ENCODE measurements around the gene EHD1.

The EHD1 gene

DNA sequence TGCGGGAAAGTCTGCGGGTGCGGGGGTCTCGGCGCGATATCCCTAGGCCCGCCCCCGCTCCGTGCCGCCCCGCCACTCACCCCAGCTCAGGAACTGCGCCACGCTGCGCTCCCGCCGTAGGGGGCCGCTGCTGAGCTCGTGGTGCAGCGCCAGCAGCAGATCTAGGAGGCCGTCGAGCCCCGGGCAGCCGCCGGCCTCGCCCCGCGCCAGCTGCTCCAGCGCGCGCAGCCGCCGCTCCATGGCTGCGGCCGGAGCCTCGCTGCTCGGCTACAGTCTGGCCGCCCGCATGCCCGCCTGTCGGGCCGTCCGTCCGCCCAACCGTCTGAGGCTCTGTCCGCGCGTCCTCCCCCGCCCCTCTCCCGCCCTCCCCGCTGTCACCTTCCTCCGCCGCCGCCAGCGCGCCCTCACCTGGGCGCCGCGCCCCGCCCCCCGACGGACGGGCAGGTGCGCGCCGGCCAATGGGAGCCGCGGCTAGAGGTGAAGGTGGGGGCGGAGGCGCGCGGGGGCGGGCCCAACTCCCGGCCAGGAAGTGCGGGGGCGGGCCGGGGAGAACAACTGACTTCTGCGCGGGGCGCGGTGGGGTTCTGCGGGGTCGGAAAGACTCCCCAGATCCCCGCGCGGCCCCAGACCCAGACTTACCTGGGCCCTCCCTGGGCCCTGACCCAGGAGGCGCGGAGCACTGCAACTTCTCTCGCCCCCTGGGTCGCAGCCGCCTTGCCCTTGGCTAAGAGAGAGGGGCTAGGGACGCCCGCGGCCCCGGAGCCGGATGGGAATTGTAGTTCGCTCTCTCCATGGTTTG lies 33.9 kb downstream of the EHD1 start, which contains the start of gene CDC42BPG:
TSS of gene CDC42BPG (minus strand) at position 324 of the 799 bp plus-strand sequence. CDS start at position 240, 84 bp downstream.
- Histone ChIP-seq H3K9ac (ENCODE audit: low read depth, low read length) (peak within 1 kb of the TSS; percentile 69), H3K36me3 (ENCODE audit: insufficient read depth, low read length) (peaks cover 9% of the 10 kb centered on the region; the same call in 1 of the 2 replicates), H3K27ac (ENCODE audit: low read depth, low read length) (peak within 1 kb of the TSS; percentile 80; the same call in 1 of the 2 replicates), H3K4me1 (ENCODE audit: insufficient read depth, low read length) (peaks cover 10% of the 10 kb centered on the region; the same call in 1 of the 2 replicates), H3K4me3 (ENCODE audit: low read length) (peak within 1 kb of the TSS; percentile 87), H3K9me3 (ENCODE audit: insufficient read depth, low read depth, low read length) (no peaks in the 10 kb centered on the region), H3K27me3 (ENCODE audit: insufficient read depth, low read length) (no peaks in the 10 kb centered on the region)
- WGBS: under 1% methylated on average over 95 of the region's 96 CpGs

DNA sequence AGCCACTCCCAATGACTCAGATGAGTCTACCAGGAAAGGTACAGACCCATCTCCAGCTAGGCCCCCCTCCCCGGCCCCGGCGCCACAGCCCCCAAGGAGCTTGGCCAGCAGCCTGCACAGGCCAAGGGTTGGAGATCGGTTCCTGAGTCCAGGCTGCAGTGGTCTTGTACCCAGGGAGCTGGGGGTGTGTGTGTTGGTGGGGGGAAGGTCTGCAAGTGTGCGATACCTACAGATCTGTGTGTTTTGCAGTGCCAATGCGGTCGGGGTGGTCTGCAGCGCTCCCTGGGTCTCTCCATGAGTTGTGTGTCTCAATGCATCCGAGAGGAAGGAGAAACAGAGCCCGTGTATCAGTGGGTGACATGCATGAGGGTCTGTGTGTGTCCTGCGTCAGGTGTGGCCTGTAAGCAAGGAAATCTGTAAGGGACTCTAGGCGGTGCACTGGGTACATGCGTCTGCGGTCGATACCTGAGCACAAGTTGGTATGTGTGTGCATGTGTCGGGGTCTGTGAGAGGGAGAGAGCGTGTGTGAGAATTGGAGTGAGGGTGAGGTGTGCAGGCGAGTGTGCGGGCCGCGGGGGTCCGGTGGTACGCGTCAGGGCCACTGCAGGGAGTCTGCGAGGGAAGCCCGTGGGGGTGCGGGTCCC lies 34.6 kb downstream of the EHD1 start:
- Histone ChIP-seq H3K9ac (ENCODE audit: low read depth, low read length) (no peak overlapping the region; the same call in 1 of the 2 replicates), H3K27ac (ENCODE audit: low read depth, low read length) (no peak overlapping the region)

DNA sequence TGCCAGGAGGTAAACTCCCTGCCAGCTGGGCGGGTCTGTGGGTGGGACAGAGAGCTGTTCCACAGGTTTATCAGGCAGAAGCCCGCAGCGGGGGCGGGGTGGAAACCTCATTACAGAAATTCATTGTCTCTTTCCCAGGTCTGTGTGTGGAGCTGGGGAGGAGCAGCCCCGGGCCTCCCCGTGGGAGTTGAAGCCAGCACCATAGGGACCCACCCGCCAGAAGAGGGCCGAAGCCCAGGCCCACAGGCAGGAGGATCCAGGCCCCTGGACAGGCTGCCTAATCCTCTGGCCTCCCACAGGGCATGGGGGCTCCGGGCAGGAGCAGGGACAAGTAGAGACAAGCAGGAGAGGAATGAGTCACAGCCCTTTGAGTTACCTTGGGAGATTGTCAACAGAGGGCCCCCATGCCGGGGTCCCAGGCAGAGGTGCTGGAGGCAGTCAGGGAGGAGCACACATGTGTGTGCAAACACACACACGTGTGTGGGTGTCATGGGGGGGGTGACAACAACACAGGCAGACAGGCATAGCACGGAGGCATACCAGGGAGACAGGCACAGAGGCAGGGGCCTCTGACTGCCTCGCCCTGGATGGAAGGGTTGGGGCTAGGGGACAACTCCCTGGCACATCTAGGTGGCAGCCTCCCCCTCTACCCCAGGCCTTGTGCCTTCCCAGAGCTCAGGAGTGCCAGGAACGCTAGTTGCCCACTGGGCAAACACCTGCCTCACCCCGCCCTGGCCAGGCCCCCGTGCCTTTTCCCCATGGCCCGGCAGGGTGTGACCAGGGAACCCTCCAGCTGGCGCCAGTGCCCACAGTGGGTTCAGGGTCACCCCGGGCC lies 35.4 kb downstream of the EHD1 start:
- Histone ChIP-seq H3K9me3 (ENCODE audit: insufficient read depth, low read depth, low read length) (no peaks in the 10 kb centered on the region), H3K4me1 (ENCODE audit: insufficient read depth, low read length) (peaks cover 10% of the 10 kb centered on the region; the same call in 1 of the 2 replicates), H3K4me3 (ENCODE audit: low read length) (no peak overlapping the region), H3K36me3 (ENCODE audit: insufficient read depth, low read length) (peaks cover 16% of the 10 kb centered on the region), H3K27ac (ENCODE audit: low read depth, low read length) (peak overlapping the region; percentile 69), H3K27me3 (ENCODE audit: insufficient read depth, low read length) (no peaks in the 10 kb centered on the region), H3K9ac (ENCODE audit: low read depth, low read length) (peak overlapping the region; percentile 61; the same call in 1 of the 2 replicates)
- WGBS: 60% methylated on average over 19 of the region's 19 CpGs

More for the DNA sequence above, 34.6 kb downstream of the EHD1 start:
- Histone ChIP-seq H3K27me3 (ENCODE audit: insufficient read depth, low read length) (no peaks in the 10 kb centered on the region), H3K4me1 (ENCODE audit: insufficient read depth, low read length) (peaks cover 10% of the 10 kb centered on the region; the same call in 1 of the 2 replicates), H3K9me3 (ENCODE audit: insufficient read depth, low read depth, low read length) (no peaks in the 10 kb centered on the region), H3K36me3 (ENCODE audit: insufficient read depth, low read length) (peaks cover 13% of the 10 kb centered on the region; the same call in 1 of the 2 replicates), H3K4me3 (ENCODE audit: low read length) (peak overlapping the region; percentile 87)
- 43% methylated on average over 27 of the region's 27 CpGs for WGBS

DNA sequence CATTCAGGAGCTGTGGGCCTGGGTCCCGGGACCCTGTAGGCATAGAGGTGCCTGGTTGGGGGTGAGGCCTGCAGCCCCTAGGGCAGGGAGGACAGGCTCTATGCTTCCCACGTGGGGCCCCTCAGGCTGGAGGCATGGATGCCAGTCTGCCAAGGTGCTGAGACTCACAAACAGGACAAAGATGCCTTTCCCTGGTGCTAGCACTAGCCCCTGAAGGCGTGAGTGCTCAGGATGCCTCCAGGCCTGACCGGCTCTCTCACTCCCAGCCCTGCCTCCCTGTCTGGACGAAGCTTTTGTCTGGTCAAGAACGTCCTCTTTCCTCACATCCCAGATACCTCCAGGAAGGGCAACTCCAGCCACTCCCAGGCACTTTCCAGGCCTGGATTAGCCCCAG lies 36.1 kb downstream of the EHD1 start:
- WGBS: 66% methylated on average over 6 of the region's 6 CpGs
- H3K9me3 ChIP-seq (ENCODE audit: insufficient read depth, low read depth, low read length): no peaks in the 10 kb centered on the region
- H3K4me3 ChIP-seq (ENCODE audit: low read length): no peak overlapping the region
- H3K27me3 ChIP-seq (ENCODE audit: insufficient read depth, low read length): no peaks in the 10 kb centered on the region
- peaks cover 19% of the 10 kb centered on the region for H3K36me3 ChIP-seq (ENCODE audit: insufficient read depth, low read length)
- peak overlapping the region; percentile 61 for H3K9ac ChIP-seq (ENCODE audit: low read depth, low read length)
- H3K27ac ChIP-seq (ENCODE audit: low read depth, low read length): peak overlapping the region; percentile 69
- H3K4me1 ChIP-seq (ENCODE audit: insufficient read depth, low read length): peaks cover 10% of the 10 kb centered on the region; the same call in 1 of the 2 replicates

DNA sequence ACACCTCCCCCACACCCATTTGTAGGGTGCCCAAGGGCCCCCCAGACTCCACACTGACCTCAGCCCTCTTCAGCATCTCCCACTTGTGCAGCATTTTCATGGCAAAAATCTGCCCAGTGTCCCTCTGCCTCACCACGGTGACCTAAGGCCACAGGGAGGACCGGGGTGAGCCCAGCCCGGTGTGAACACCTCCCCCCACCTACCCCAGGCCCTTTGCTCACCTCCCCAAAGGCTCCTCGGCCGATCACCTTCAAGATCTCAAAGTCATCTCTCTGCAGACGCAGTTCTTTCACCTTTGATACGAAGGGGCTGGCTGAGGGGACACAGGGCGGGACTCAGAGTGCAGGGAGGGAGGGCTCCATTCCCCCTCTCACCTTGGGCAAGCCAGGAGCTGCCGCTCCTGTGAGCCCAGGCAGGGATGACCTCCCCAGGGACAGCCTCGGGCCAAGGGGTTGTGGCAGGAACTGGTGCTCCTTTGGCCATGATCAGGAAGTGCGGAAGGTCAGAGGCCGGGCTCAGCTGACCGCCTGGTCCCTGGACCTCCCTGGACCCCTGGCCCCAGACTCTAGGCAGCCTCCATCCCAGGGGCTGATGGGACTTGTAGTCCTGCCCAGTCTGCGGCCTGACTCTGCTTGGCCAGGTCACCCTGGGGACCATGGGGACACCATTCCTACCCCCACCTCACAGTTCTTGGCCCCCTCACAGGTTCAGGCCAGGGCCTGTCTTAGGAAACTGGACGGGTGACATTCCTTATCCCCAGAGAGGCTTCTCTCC lies 36.6 kb downstream of the EHD1 start:
- Histone ChIP-seq H3K4me3 (ENCODE audit: low read length) (no peak overlapping the region), H3K4me1 (ENCODE audit: insufficient read depth, low read length) (peaks cover 10% of the 10 kb centered on the region; the same call in 1 of the 2 replicates), H3K27me3 (ENCODE audit: insufficient read depth, low read length) (no peaks in the 10 kb centered on the region), H3K9ac (ENCODE audit: low read depth, low read length) (peak overlapping the region; percentile 61; the same call in 1 of the 2 replicates), H3K36me3 (ENCODE audit: insufficient read depth, low read length) (peaks cover 19% of the 10 kb centered on the region), H3K27ac (ENCODE audit: low read depth, low read length) (peak overlapping the region; percentile 69; the same call in 1 of the 2 replicates), H3K9me3 (ENCODE audit: insufficient read depth, low read depth, low read length) (no peaks in the 10 kb centered on the region)
- 87% methylated on average over 15 of the region's 15 CpGs for WGBS

DNA sequence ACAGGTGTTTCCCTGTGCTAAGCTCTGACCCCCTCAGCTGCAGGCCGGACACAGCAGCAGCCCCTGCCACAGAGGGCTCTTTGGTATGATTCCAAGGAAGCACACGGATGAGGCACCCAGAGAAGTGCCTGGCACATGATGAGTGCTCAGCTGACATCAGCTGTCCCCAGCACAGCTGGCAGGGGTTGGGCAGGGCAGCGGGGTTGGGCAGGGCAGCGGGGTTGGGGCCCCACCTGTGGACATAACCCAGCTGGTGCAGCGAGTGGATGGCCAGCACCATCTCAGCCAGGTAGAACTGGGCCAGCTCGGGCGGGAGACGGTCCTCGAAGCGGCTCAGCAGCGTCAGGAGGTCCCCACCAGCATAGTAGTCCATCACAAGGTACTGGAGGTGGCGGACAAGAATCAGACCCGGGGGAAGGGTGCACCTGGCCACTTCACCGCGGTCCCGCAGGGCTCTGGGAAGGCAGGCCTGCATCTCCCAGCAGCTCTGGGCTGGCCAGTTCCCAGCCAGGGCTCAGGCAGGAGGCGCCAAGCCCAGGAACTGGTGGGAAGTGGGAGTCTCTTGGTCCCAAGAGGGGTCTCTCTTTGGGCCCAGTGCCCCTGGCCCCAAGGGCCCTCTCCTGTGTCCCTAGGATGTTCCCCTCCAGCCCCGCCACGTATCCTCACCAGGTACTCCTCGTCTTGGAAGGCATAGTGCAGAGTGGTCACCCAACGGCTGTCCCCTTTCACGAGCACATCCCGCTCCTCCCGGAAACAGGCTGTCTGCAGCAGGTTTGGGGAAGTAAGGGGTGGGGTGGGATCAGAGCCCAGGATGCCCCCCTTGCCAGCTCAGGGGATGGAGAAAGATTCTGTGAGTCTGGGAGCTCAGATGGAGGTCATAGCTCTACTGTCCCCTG lies 38.3 kb downstream of the EHD1 start:
- H3K4me3 ChIP-seq (ENCODE audit: low read length): no peak overlapping the region
- no peaks in the 10 kb centered on the region for H3K9me3 ChIP-seq (ENCODE audit: insufficient read depth, low read depth, low read length)
- peaks cover 19% of the 10 kb centered on the region for H3K36me3 ChIP-seq (ENCODE audit: insufficient read depth, low read length)
- H3K4me1 ChIP-seq (ENCODE audit: insufficient read depth, low read length): peaks cover 10% of the 10 kb centered on the region; the same call in 1 of the 2 replicates
- no peak overlapping the region for H3K27ac ChIP-seq (ENCODE audit: low read depth, low read length)
- no peaks in the 10 kb centered on the region for H3K27me3 ChIP-seq (ENCODE audit: insufficient read depth, low read length)
- 95% methylated on average over 24 of the region's 24 CpGs for WGBS
- no peak overlapping the region for H3K9ac ChIP-seq (ENCODE audit: low read depth, low read length)

DNA sequence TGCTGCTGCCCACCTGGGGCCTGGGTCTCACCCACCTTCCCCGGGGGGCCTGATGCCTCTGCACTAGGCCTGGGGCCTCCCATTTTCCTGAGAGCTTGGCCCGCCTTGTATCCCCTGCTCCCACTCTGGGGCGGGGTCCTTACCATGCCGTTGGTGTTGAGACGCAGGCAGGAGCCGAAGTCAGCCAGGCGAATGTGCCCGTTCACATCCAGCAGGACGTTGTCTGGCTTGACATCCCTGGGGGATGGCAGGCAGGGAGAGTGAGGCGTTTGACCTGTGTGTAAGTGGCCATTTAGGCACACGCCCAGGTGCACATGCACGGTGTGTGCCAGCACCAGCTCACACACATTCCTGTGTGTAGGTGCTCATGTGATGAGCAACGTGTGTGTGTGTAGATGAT lies 39.1 kb downstream of the EHD1 start:
- H3K36me3 ChIP-seq (ENCODE audit: insufficient read depth, low read length): peaks cover 19% of the 10 kb centered on the region
- H3K27me3 ChIP-seq (ENCODE audit: insufficient read depth, low read length): no peaks in the 10 kb centered on the region
- H3K9ac ChIP-seq (ENCODE audit: low read depth, low read length): no peak overlapping the region
- H3K4me1 ChIP-seq (ENCODE audit: insufficient read depth, low read length): peaks cover 10% of the 10 kb centered on the region; the same call in 1 of the 2 replicates
- WGBS: 93% methylated on average over 13 of the region's 13 CpGs
- H3K4me3 ChIP-seq (ENCODE audit: low read length): no peak overlapping the region
- no peaks in the 10 kb centered on the region for H3K9me3 ChIP-seq (ENCODE audit: insufficient read depth, low read depth, low read length)
- H3K27ac ChIP-seq (ENCODE audit: low read depth, low read length): no peak overlapping the region

DNA sequence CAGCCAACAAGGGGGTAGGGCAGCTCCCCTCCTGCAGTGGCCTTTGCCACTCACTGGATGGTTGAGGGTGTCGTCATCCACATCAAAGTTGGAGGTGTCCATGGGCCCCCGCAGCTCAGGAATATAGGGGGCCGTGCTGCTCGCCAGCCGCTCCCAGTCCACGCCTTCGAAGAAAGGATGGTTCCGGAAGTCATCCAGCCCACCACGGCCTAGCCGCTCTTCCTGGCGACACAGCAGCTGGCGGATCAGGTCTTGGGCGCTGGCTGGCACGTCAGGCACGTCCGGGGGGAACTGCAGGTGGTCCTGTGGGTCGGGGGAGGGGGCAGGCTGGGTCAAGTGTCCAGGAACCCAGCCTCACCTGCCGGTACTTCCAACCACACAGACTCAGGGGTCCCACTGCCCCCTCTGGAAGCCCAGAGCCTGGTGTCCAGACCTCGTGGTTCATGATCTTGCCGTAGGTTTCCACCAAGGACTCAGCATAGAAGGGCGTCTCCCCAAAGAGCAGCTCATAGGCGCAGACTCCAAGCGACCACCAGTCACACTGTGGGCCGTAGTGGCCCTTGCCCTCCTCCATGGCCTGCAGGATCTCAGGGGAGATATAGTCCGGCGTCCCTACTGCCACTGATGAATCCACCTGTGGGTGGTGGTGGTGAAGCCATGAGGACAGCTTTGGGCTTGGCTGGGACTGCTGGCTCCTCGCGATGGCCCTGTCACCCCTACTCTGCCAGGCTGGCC lies 39.7 kb downstream of the EHD1 start:
- H3K36me3 ChIP-seq (ENCODE audit: insufficient read depth, low read length): peaks cover 22% of the 10 kb centered on the region
- WGBS: 95% methylated on average over 28 of the region's 28 CpGs

DNA sequence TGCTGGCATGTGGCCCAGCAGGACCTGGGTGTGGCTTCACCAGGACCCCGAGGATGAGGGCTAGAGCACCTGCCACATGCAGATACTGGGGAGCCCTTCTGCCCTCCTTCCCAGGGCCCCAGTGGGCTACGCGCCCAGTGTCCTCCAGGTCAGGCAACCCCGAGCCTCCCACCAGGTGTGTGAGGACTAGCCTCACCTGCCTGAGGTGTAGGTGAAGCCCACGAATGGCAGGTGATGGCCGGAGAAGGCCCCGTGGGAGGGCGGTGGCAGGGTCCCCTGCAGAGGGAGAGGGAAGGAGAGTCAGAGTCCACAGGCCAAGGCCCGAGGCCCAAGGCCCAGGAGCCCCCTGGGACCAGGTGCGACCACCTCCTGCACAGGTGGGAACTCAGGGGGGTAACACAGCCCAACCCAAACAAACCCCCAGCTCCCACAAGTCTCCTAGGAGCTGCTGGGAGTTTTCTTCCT lies 40.5 kb downstream of the EHD1 start:
- Histone ChIP-seq H3K27me3 (ENCODE audit: insufficient read depth, low read length) (no peaks in the 10 kb centered on the region), H3K9ac (ENCODE audit: low read depth, low read length) (no peak overlapping the region), H3K4me3 (ENCODE audit: low read length) (no peak overlapping the region), H3K9me3 (ENCODE audit: insufficient read depth, low read depth, low read length) (no peaks in the 10 kb centered on the region), H3K36me3 (ENCODE audit: insufficient read depth, low read length) (peaks cover 28% of the 10 kb centered on the region), H3K4me1 (ENCODE audit: insufficient read depth, low read length) (peaks cover 10% of the 10 kb centered on the region; the same call in 1 of the 2 replicates), H3K27ac (ENCODE audit: low read depth, low read length) (no peak overlapping the region)
- 94% methylated on average over 10 of the region's 10 CpGs for WGBS

More for the DNA sequence above, 39.7 kb downstream of the EHD1 start:
- no peak overlapping the region for H3K27ac ChIP-seq (ENCODE audit: low read depth, low read length)
- peaks cover 10% of the 10 kb centered on the region; the same call in 1 of the 2 replicates for H3K4me1 ChIP-seq (ENCODE audit: insufficient read depth, low read length)
- H3K9me3 ChIP-seq (ENCODE audit: insufficient read depth, low read depth, low read length): no peaks in the 10 kb centered on the region
- H3K4me3 ChIP-seq (ENCODE audit: low read length): no peak overlapping the region
- H3K27me3 ChIP-seq (ENCODE audit: insufficient read depth, low read length): no peaks in the 10 kb centered on the region
- no peak overlapping the region for H3K9ac ChIP-seq (ENCODE audit: low read depth, low read length)

All from HUES64 (cell line).